GM23338 (cell line): ENCODE results near the gene CDC14A. TPM values are rescaled to one million over a fixed set of nuclear protein-coding genes. Genes with fewer than 3 reads are reported as not detected.

Source experiments
- ATAC-seq: fragments of 200-7000 bp; cut with Tn5 transposase; 3 replicates; pipeline ENCODE4 v1.9.1; 2020
- DNase-seq: peaks from one replicate; pipeline ENCODE4 v3.0.0-alpha.2; 2015; ENCODE audit warnings: low spot score
- H2AFZ ChIP-seq: fragments of 200-600 bp; sonication (generic); 2 replicates; pipeline ENCODE4 v1.8.0; 2016; ENCODE audit warnings: antibody characterized with exemption, mild to moderate bottlenecking, moderate library complexity
- H3F3A ChIP-seq: fragments of 200-600 bp; sonication (generic); replicated peaks from 2 replicates; pipeline ENCODE4 v1.8.0; 2017; ENCODE audit warnings: antibody characterized with exemption, mixed run types, low read depth
- H3K27ac ChIP-seq: fragments of 200-600 bp; sonication (generic); 2 replicates; pipeline ENCODE4 v1.6.1; 2016; ENCODE audit warnings: low read depth
- H3K27me3 ChIP-seq: fragments of 200-600 bp; sonication (generic); 2 replicates; pipeline ENCODE4 v1.8.0; 2016; ENCODE audit warnings: mild to moderate bottlenecking, mixed run types, moderate library complexity; ENCODE audit not compliant: insufficient read depth
- H3K36me3 ChIP-seq: fragments of 200-600 bp; sonication (generic); 2 replicates; pipeline ENCODE4 v1.8.0; 2016; ENCODE audit warnings: mild to moderate bottlenecking; ENCODE audit not compliant: insufficient read depth
- H3K4me1 ChIP-seq: fragments of 200-600 bp; sonication (generic); 2 replicates; pipeline ENCODE4 v1.8.0; 2016; ENCODE audit warnings: mild to moderate bottlenecking, moderate library complexity; ENCODE audit not compliant: insufficient read depth
- H3K4me2 ChIP-seq: fragments of 200-600 bp; sonication (generic); 2 replicates; pipeline ENCODE4 v1.7.1; 2017; ENCODE audit warnings: mixed run types
- H3K4me3 ChIP-seq: fragments of 200-600 bp; sonication (generic); 2 replicates; pipeline ENCODE4 v1.6.1; 2016; ENCODE audit warnings: mixed run types
- H3K79me2 ChIP-seq: fragments of 200-600 bp; sonication (generic); replicated peaks from 2 replicates; pipeline ENCODE4 v1.8.0; 2017; ENCODE audit warnings: mild to moderate bottlenecking; ENCODE audit not compliant: insufficient read depth
- H3K9me2 ChIP-seq: fragments of 200-600 bp; sonication (generic); 2 replicates; pipeline ENCODE4 v1.8.0; 2017; ENCODE audit not compliant: insufficient read depth
- H4K20me1 ChIP-seq: fragments of 200-600 bp; sonication (generic); replicated peaks from 2 replicates; pipeline ENCODE4 v1.8.0; 2017; ENCODE audit warnings: mild to moderate bottlenecking; ENCODE audit not compliant: insufficient read depth
- H3K27ac Mint-ChIP-seq: 2 replicates; pipeline ENCODE4 v1.8.0; 2020; ENCODE audit warnings: inconsistent platforms, mild to moderate bottlenecking, moderate library complexity, mixed read lengths
- H3K27me3 Mint-ChIP-seq: 3 replicates; pipeline ENCODE4 v1.8.0; 2022; ENCODE audit warnings: low read depth, mild to moderate bottlenecking, moderate library complexity, mixed read lengths, inconsistent platforms; ENCODE audit not compliant: insufficient read depth, poor library complexity
- H3K36me3 Mint-ChIP-seq: 3 replicates; pipeline ENCODE4 v1.8.0; 2021; ENCODE audit warnings: low read depth, mild to moderate bottlenecking, inconsistent platforms, moderate library complexity, mixed read lengths
- H3K4me1 Mint-ChIP-seq: 3 replicates; pipeline ENCODE4 v1.8.0; 2020; ENCODE audit warnings: mild to moderate bottlenecking, inconsistent platforms, mixed read lengths
- H3K4me3 Mint-ChIP-seq: 3 replicates; pipeline ENCODE4 v1.8.0; 2021; ENCODE audit warnings: moderate library complexity, mild to moderate bottlenecking, inconsistent platforms, mixed read lengths
- H3K9me3 Mint-ChIP-seq: 3 replicates; pipeline ENCODE4 v1.8.0; 2020; ENCODE audit warnings: moderate library complexity, mild to moderate bottlenecking, inconsistent platforms, mixed read lengths
- CREB1 ChIP-seq: fragments of 250-450 bp; sonication (Bioruptor Pico); IDR thresholded peaks from 2 replicates; pipeline ENCODE4 v1.5.0; 2020; ENCODE audit warnings: low read depth, mild to moderate bottlenecking, moderate library complexity
- CTCF ChIP-seq, 2 experiments: fragments of 200-600 bp in 1 of 2; sonication (generic) in 1 of 2; conservative IDR thresholded peaks; 2 replicates each; pipeline versions ENCODE4 v1.5.1 to v1.6.1; 2016 to 2017; ENCODE audit warnings: antibody characterized with exemption in 2 of 2, low read depth in 2 of 2, mild to moderate bottlenecking in 2 of 2, moderate library complexity in 1 of 2
- ETS1 ChIP-seq: IDR thresholded peaks from 2 replicates; pipeline ENCODE4 v1.6.1; 2016; ENCODE audit warnings: antibody characterized with exemption
- EZH2 ChIP-seq: fragments of 200-600 bp; sonication (generic); IDR thresholded peaks from one replicate; pipeline ENCODE4 v1.8.0; 2017; ENCODE audit warnings: antibody characterized with exemption, mild to moderate bottlenecking, low read depth; ENCODE audit not compliant: unreplicated experiment
- NANOG ChIP-seq: IDR thresholded peaks from 2 replicates; pipeline ENCODE4 v1.6.1; 2016; ENCODE audit warnings: antibody characterized with exemption, borderline replicate concordance
- STAT1 ChIP-seq: IDR thresholded peaks from one replicate; pipeline ENCODE4 v1.6.1; 2016; ENCODE audit warnings: antibody characterized with exemption; ENCODE audit not compliant: unreplicated experiment
- ZNF114 ChIP-seq: fragments of 250-450 bp; sonication (Bioruptor Pico); IDR thresholded peaks from 2 replicates; pipeline ENCODE4 v1.5.0; 2020; ENCODE audit warnings: mild to moderate bottlenecking, moderate library complexity
- ZNF331 ChIP-seq: fragments of 250-450 bp; sonication (Bioruptor Pico); IDR thresholded peaks from 2 replicates; pipeline ENCODE4 v1.5.0; 2020; ENCODE audit warnings: low read depth, mild to moderate bottlenecking, moderate library complexity
- polyA plus RNA-seq: library from polyadenylated mRNA; unstranded; fragments of >200 nt; fragmentation: Nextera tagmentation; extraction: Ambion mirVana; gene quantifications from 2 replicates; pipeline ENCODE4 v1.2.1, GENCODE V29; 2016
- total RNA-seq: library from RNA; depleted of rRNA; stranded (reverse); fragments of >200 nt; shearing (Covaris generic); gene quantifications from 2 replicates; pipeline ENCODE4 v1.2.3, GENCODE V29; 2014

CDC14A gene
- total and polyA plus RNA-seq, 2 experiments from 2014 or later = 11.1 to 20.8 TPM

GRCh38 chr1:100387209-100387608 lies 34.9 kb downstream of the CDC14A start:
- TF ChIP-seq ZNF331 (CRISPR knock-in tag) = no peak
- no peak for TF ChIP-seq NANOG
- no peak for TF ChIP-seq ZNF114 (CRISPR knock-in tag)
- TF ChIP-seq CTCF (conservative IDR thresholded peaks at IDR 0.05; ENCODE audit: low read depth in 2 of 2) = no peak
- no peak for TF ChIP-seq CREB1
- TF ChIP-seq EZH2 = no peak
- TF ChIP-seq STAT1 = no peak
- no peak for TF ChIP-seq ETS1
- H3K36me3 Mint-ChIP-seq = no peaks in the 10 kb centered on the region
- H3K4me3 Mint-ChIP-seq = no peak overlapping the region
- no peaks in the 10 kb centered on the region for H4K20me1 ChIP-seq
- no peaks in the 10 kb centered on the region for H3F3A ChIP-seq
- peaks cover 23% of the 10 kb centered on the region for H3K4me1 Mint-ChIP-seq
- 0 out of 2 replicates have a peak overlapping the region, but pooled peaks have one; percentile 52 for H3K27ac Mint-ChIP-seq
- no peak overlapping the region for H3K27ac ChIP-seq
- no peaks in the 10 kb centered on the region for H3K9me3 Mint-ChIP-seq
- H3K79me2 ChIP-seq = no peaks in the 10 kb centered on the region; the same call in 1 of the 2 replicates
- ATAC-seq (no peak), DNase-seq (peak; percentile 52)
- no peaks in the 10 kb centered on the region for H3K27me3 ChIP-seq
- H3K4me2 ChIP-seq = no peak overlapping the region
- no peak overlapping the region for H2AFZ ChIP-seq
- no peak overlapping the region for H3K4me3 ChIP-seq
- H3K36me3 ChIP-seq = no peaks in the 10 kb centered on the region
- peaks cover 15% of the 10 kb centered on the region for H3K4me1 ChIP-seq
- no peaks in the 10 kb centered on the region for H3K27me3 Mint-ChIP-seq
- no peaks in the 10 kb centered on the region for H3K9me2 ChIP-seq

- Histone ChIP-seq H4K20me1 (no peaks in the 10 kb centered on the region), H3K36me3 (no peaks in the 10 kb centered on the region), H3K4me1 (peaks cover 15% of the 10 kb centered on the region), H3F3A (no peaks in the 10 kb centered on the region), H3K27ac (no peak overlapping the region), H3K79me2 (no peaks in the 10 kb centered on the region), H3K27me3 (no peaks in the 10 kb centered on the region), H3K4me2 (no peak overlapping the region), H3K4me3 (no peak overlapping the region), H2AFZ (no peak overlapping the region), H3K9me2 (no peaks in the 10 kb centered on the region)
- H3K27ac Mint-ChIP-seq = peak overlapping the region; percentile 47; the same call in 1 of the 2 replicates
- H3K4me3 Mint-ChIP-seq = no peak overlapping the region
- TF ChIP-seq ZNF114 (CRISPR knock-in tag) = no peak
- TF ChIP-seq CREB1 = no peak
- DNase-seq (no peak), ATAC-seq (peak; percentile 31; the same call in 1 of the 3 replicates)
- no peaks in the 10 kb centered on the region for H3K27me3 Mint-ChIP-seq
- no peaks in the 10 kb centered on the region for H3K9me3 Mint-ChIP-seq
- H3K4me1 Mint-ChIP-seq = peaks cover 23% of the 10 kb centered on the region
- H3K36me3 Mint-ChIP-seq = no peaks in the 10 kb centered on the region
Measured at GRCh38 chr1:100387657-100388350, 35.5 kb downstream of the CDC14A start.
